Frontal cortex (tissue), 4 donors: ENCODE measurements around the gene CACNA1E. TPM values are rescaled to one million over a fixed set of nuclear protein-coding genes. Genes with fewer than 3 reads are reported as not detected.
"Not testable (repeated sequence)": the region's sequence is repeated elsewhere in the genome, so short reads cannot be mapped to it uniquely, and the experiment has no call there.

Source experiments
- DNase-seq, 2 donors: peaks; one replicate each; pipeline ENCODE4 v3.0.0; 2012; ENCODE audit warnings: low spot score in 2 of 2
- FAIRE-seq: peaks from 2 replicates; lab custom pipeline; 2012; peaks lifted over from hg19 to GRCh38; lab: Jason Lieb, UNC
- total RNA-seq: library from RNA; depleted of rRNA; stranded (reverse); fragments of >200 nt; gene quantifications from one replicate; pipeline ENCODE4 v1.2.3, GENCODE V29; 2014
- donor health status: control.
- donor health status: control.
- donor health status: control.

Gene CACNA1E
- total RNA-seq, 1 donor from 2014 or later = 64.4 TPM

GRCh38 chr1:181513786-181514297 lies 30.5 kb downstream of the CACNA1E start:
- FAIRE-seq = no peak
- DNase-seq = no peak

GRCh38 chr1:181514298-181515290 lies 31.3 kb downstream of the CACNA1E start:
- DNase-seq (no peak), FAIRE-seq (no peak)

GRCh38 chr1:181516706-181517105 lies 33.4 kb downstream of the CACNA1E start:
- DNase-seq (no peak), FAIRE-seq (no peak)

DNA sequence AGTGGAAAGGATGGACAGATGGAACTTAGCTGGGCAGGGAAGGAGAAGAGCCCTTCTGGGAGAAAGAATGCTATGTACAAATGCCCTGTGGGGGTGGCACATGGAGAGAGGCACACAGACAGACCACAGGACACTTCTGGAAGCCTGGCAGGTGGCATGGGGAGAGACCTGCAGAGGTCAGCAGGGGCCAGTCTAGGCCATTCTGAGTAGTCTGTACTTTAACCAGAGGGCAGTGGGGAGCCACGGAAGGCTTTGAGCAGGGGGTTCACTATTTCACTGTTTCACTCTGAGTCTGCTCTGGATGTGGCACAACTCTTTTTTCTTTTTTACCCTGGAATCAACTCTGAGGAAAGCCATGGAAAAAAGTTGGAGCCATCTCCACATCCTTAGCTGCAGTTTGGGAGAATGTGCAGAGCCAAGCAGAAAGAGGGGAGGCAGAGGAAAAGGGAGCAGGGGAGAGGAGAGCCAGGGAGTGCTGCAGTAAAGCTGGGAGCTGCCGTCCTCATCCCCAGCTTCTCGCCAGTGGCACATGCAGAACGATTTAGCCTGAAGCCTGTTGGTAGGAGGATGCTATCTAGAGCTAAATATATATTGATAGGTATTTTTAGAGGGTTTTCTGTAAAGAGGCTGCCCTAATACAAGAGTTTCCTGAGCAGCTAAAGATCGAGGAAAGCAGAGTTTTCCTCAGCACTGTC lies 34.0 kb downstream of the CACNA1E start:
- DNase-seq (no peak), FAIRE-seq (no peak)

- DNase-seq (no peak), FAIRE-seq (no peak)
Observed at GRCh38 chr1:181518152-181518551, 34.8 kb downstream of the CACNA1E start.

GRCh38 chr1:181522864-181523263 lies 39.5 kb downstream of the CACNA1E start:
- no peak for FAIRE-seq
- no peak for DNase-seq

- FAIRE-seq (no peak), DNase-seq (no peak)
Observed at GRCh38 chr1:181525104-181525721, 41.9 kb downstream of the CACNA1E start.

- FAIRE-seq, DNase-seq: not testable (repeated sequence)
Observed at GRCh38 chr1:181528241-181528640, 44.9 kb downstream of the CACNA1E start.

DNA sequence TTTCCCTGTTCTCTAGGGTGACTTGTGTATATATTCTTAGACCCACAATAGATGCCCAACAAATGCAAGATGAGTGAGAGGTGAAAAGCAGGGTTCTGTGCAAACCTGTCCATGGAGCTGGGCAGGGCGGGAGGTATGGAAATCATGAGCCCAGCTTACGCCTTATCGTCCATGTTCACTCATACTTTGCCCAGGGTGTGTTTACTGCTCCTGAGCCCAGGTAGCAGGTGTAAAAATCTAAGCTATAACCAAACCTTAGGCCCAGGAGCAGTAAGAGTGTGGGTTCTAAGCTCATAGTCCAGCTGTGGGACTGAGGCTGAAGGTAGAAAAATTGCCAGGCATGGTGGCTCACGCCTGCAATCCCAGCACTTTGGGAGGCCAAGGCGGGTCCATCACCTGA lies 48.1 kb downstream of the CACNA1E start:
- DNase-seq (no peak), FAIRE-seq (no peak)

GRCh38 chr1:181531951-181532600 lies 48.8 kb downstream of the CACNA1E start:
- no peak for FAIRE-seq
- no peak for DNase-seq

- no peak for FAIRE-seq
- DNase-seq = no peak
Observed at GRCh38 chr1:181538836-181539235, 55.5 kb downstream of the CACNA1E start.

GRCh38 chr1:181541458-181541857 lies 58.1 kb downstream of the CACNA1E start:
- FAIRE-seq = no peak
- DNase-seq = no peak

DNA sequence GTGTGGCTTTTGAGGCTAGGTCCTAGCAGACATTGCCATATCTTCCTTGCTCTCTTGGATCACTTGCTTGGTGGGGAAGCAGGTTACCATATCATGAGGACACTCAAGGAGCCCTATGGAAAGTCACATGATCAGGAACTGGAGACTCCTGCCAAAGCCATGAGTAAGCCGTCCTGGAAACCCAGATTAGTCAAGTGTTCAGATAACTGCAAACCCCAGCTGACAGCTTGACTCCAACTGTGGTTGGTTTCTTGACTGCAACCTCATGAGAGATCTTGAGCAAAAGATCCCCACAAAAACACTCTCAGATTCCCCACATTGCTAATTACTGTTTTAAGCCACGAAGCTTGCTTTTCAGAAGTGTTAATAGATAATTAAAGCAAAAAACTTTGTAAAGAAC lies 58.6 kb downstream of the CACNA1E start:
- no peak for DNase-seq
- FAIRE-seq = no peak

- not testable (repeated sequence) for DNase-seq, FAIRE-seq
Observed at GRCh38 chr1:181542406-181542805, 59.1 kb downstream of the CACNA1E start.

DNA sequence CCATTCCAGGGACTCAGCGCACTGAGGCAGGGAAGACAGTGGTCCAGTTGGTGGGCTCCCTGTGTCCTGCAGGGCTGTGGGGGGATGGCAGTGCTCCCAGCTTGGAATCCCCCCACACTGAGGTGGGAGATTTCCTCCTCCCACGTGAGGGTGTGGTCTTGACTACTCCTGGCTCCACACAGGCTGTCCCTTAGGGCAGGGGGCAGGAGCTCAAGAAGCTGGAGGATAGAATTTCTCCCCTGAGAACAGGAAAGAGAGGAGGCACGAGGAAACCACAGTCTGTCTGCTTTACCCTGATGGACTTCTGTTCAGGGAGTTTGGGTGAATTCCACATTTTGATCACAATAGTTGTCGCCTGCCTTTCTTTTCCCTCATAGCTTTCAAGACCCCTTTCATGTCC lies 62.1 kb downstream of the CACNA1E start:
- FAIRE-seq (no peak), DNase-seq (no peak)

GRCh38 chr1:181548497-181548896 lies 65.2 kb downstream of the CACNA1E start:
- no peak for DNase-seq
- no peak for FAIRE-seq

GRCh38 chr1:181551249-181551648 lies 67.9 kb downstream of the CACNA1E start:
- no peak for FAIRE-seq
- peak in 1 of 2 donors; percentile 12 for DNase-seq

DNA sequence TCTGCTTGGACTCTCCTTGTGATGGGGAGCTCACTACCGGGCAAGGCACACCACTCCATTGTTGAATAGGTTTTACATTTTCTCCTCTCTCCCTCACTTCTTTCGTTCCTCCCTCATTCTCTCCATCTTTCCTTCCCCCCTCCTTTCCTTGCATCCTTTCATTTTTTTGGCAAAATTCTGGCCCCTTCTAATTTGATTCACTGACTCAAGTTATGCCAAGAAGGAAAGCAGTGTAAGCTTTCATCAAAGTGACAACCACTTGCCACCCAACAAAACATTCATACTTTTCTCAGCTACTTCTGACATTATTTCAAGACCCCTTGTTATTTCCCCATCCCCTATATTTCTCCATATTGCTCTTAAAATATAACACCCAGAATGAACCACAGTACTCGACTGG lies 68.4 kb downstream of the CACNA1E start:
- DNase-seq = no peak
- FAIRE-seq = no peak

DNA sequence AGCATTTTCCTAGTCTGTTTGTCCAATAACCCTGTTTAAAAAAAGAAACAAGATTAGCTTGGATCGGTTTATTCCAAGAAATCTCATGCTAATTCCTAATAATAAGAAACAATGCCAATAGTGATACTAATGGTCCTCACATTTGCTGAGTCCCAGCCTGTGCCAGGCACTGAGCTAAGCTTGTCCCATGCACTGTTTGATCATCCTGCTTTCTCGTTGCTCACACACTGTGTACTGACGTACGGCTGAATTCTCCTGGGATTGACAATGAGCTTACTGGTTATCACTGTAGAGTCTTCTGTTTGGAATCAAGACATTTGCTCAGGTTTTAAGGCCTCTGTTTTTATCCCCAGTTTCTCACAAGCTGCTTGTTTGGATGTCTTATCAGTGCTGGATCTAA lies 71.1 kb downstream of the CACNA1E start:
- DNase-seq = no peak
- no peak for FAIRE-seq

GRCh38 chr1:181556631-181557030 lies 73.3 kb downstream of the CACNA1E start:
- no peak for DNase-seq
- FAIRE-seq = no peak
